Right renal pelvis (tissue), 4 donors: ENCODE data around the gene SGSM1. TPM values are rescaled to one million over a fixed set of nuclear protein-coding genes. Genes with fewer than 3 reads are reported as not detected.

Experiments used
- DNase-seq, 4 donors: peaks; one replicate each; pipeline ENCODE4 v3.0.0-alpha.2; 2013; ENCODE audit warnings: low read depth in 4 of 4, low spot score in 3 of 4, missing footprints in 1 of 4
- polyA plus RNA-seq, 4 donors: library from polyadenylated mRNA; unstranded; fragments of 120-200 nt; gene quantifications; one replicate each; pipeline ENCODE4 v1.2.1, GENCODE V29; 2013; ENCODE audit not compliant: insufficient read length in 4 of 4

The SGSM1 gene
- polyA plus RNA-seq = 1 to 10 TPM; 1.9 to 2.7 (median 2.3) TPM

GRCh38 chr22:24805790-24806662 is at the start of gene SGSM1:
SGSM1 (plus strand) TSS chr22:24806211; CDS start chr22:24806326, 115 bp downstream.
- DNase-seq = peak; percentile 48 to 59 (median 56)

- peak; percentile 30 to 50 (median 48) for DNase-seq
These were observed 47.7 kb upstream of the SGSM1 start for GRCh38 chr22:24758164-24758799.

DNA sequence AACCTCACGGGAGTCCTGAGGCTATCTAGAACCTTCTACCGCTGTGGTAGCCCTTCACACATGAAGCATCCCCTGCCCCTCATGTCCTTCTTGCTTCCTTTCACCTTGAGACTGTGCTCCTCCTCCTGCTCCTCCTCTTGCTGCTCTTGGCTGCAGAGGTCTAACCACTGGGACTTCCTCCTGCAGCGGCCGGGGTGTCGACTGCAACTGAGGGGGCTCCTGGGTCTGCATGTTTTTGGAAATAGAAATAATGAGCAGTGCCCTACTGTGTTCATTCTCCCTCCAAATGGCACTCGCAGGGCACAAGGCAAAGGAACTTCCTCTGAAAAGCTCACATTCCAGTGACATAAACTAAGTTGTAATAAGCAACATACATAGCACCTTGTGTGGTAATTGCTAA is 46.2 kb upstream of the SGSM1 start:
- DNase-seq = no peak

DNA sequence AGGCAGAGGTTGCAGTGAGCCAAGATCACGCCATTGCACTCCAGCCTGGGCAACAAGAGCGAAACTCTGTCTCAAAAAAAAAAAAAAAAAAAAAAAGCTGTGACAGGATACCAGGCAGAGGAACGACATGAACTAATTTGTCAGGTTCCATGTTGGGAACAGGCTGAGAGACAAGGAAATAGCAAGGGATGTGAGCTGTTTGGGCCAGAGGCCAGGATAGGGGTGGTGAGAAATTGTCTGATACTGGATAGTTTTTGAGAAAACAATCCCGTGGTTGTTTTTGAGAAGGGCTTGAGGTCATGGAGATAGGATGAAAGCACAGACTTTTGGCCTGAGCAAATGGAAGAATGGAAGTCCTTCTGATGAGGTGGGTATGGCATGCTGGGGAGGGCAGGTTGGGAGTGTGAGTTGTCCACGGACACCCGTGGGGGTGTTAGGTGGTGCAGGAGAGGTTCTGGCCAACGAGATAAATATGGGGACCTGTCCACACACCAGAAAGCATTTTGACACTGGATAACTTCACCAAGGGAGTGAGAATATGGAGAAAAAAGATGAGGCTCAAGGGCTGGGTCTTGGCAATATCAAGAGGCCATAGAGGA is 45.2 kb upstream of the SGSM1 start:
- DNase-seq = no peak

- DNase-seq = no peak
These were observed 43.9 kb upstream of the SGSM1 start for GRCh38 chr22:24761888-24762675.

- DNase-seq = no peak
These were observed 42.0 kb upstream of the SGSM1 start for GRCh38 chr22:24763872-24764485.

DNA sequence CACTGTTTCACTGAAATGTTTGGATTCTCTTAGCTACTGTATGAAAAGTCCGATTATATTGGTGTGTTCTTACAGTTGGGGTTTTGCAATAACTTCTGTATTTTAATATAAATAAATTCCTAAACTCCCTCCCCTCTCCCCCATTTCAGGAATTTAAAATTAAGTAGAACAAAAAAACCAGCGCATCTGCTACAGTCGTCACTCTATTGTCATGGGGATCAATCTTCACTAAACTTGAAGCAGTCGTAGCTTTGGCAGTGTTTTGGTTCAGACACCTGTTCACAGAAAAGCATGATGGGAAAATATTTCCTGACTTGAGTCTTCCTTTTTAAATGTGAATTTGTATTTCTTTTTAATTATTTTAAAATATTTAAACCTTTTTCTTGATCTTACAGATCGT is 40.8 kb upstream of the SGSM1 start:
- no peak for DNase-seq

- peak; percentile 15 to 38 (median 29) for DNase-seq
These were observed 37.3 kb upstream of the SGSM1 start for GRCh38 chr22:24768537-24769374.

DNA sequence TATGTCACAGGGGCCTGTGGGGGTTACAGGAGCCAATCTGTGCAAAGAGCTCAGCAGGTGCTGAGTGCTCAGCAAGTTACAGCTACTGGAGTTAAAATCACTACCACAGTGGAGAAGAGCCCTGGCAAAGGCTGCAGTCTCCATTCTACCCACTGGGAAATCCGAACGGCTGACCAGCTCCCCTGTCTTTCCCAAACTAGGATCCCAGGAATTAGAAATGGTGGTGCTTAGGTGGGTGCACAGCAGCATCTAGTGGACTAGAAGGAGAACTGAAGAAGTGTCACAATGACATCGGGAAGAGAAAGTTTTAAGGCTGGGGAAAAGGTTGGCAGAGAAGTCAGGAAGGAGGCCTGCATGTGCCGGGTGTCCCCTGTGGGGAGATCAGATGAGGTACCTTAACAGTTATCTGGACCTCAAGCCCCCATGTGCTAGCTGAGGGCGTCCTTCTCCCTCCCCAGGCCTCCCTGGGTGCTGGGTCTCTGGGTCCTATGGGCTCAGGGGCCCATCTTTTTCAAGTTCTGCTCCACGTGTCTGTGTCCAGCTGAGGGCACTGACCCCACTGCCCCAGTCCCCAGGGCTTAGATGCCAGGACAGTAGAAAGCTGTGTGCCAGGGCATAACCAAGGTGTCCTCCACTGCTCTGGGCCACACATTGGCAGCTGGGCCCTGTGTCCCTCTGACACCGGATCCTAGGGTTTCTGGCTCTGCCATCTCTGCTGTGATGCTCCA is 33.4 kb upstream of the SGSM1 start:
- DNase-seq = peak in 3 of 4 donors; percentile 11 to 20 (median 12)

GRCh38 chr22:24775769-24776492 is 30.1 kb upstream of the SGSM1 start:
- no peak for DNase-seq

DNA sequence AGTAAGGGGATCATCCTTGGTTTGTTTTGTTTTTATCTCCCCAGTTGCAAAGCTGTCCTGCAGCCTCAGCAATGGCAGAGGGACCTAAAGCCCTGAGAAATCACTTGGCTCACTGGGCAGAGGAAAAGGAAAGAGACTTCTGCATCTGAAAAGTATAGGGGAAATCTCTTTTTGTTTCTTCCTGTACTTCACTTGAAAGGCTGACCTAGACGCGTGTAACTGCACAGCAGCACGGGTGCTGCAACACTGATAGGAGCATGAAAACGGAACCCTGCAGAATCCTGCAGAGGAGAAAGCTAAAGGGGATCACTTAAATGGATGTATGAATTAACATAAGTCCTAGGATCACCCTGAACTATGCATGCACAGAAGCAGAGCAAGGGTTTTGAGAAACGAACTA is 29.5 kb upstream of the SGSM1 start:
- no peak for DNase-seq

- DNase-seq = no peak
These were observed 16.5 kb upstream of the SGSM1 start for GRCh38 chr22:24789516-24789915.

DNA sequence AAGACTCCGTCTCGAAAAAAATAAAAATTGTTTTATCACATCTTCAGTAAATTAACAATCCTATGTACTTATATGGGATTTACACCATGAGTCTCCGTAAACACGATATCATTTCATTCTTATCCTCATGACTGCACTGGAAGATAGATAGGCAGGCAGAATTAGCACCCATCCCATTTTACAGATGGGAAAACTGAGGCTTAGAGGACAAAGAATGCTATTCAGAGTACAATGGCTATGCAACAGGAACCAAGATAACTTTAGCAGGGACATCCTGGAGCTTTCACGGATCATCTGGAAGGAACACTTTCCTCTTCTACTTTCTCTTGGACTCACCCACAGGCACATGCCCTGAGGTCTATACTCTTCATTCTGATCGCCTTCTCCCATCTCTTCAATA is 14.6 kb upstream of the SGSM1 start:
- DNase-seq = no peak

GRCh38 chr22:24796056-24796455 is 10.0 kb upstream of the SGSM1 start:
- DNase-seq = no peak

DNA sequence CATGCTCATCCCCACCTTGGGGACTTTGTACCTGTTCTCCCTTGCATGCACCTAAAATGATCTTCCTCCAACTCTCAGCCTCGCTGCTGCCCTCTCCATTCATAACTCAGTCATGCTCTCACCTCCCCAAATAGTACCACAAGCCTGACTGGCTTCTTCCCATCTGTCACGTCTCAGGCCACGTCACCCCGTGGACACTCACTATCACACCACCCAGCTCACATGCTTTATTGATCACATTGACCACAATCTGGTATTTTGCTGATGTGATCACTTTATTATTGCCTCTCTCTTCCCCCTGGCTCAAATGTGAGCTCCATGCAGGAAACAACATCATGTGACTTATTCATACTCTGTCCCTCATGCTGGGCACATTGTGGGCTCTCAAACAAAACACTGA is 9.2 kb upstream of the SGSM1 start:
- DNase-seq = no peak

DNA sequence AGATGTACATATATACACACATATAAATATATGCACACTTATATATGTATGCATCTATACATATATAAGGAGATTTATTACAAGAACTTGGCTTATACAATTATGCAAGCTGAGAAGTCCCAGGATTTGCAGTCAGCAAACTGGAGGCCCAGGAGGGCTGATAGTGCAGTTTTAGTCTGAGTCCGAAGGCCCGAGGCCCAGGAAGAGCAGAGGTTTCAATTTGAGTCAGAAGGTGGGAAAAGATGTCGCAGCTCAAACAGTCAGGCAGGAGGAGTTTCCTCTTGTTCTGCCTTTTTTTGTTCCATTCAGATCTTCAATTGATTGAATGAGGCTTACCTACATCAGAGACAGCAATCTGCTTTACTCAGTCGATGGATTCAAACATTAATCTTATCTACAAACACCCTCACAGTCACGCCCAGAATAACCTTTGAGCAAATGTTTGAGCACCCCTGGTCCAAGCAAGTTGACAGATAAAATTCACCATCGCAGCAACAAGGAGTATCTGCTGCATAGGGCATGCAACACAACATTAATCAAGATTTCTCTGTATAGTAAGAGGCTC is 4.0 kb upstream of the SGSM1 start:
- DNase-seq = no peak

GRCh38 chr22:24803064-24803542 is 2.9 kb upstream of the SGSM1 start:
- no peak for DNase-seq

- no peak for DNase-seq
These were observed 621 bp downstream of the SGSM1 start for GRCh38 chr22:24806663-24807001.
